Gastroesophageal sphincter (tissue), 3 donors: ENCODE data around the gene CD6.

Source experiments
- EP300 ChIP-seq: sonication (generic); formaldehyde crosslinking; IDR thresholded peaks from one replicate; pipeline ENCODE4 v1.6.1; 2017; ENCODE audit warnings: antibody characterized with exemption, mild to moderate bottlenecking
- POLR2AphosphoS5 ChIP-seq: sonication (generic); formaldehyde crosslinking; IDR thresholded peaks from one replicate; pipeline ENCODE4 v1.6.1; 2017; ENCODE audit warnings: antibody characterized with exemption
- TF ChIP-seq, protein P1 (sequence below), 4 experiments: fragments of 200-600 bp in 2 of 4; fragments of 450-650 bp in 2 of 4; sonication (generic) in 1 of 4; IDR thresholded peaks; one replicate each; pipeline ENCODE4 v1.5.1; 2017 to 2019; ENCODE audit warnings: antibody characterized with exemption in 4 of 4, mild to moderate bottlenecking in 2 of 4, moderate library complexity in 2 of 4

DNA sequence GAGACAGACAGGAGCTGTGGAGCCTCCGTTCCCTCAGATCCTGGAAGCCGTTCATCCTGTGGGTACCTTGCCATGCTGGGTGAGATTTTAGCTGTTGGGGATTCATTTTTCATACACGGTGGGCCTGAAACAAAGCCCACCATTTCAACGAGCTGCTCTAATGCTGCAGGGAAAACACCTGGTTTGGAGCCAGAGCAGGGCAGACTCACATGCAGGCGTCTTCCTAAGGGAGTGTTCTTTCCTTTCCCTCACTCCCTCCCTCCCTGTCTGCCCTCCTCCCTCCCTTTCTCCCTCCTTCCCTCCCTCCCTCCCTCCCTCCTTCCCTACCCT is 52.5 kb downstream of the CD6 start:
- TF ChIP-seq, protein P1, sequence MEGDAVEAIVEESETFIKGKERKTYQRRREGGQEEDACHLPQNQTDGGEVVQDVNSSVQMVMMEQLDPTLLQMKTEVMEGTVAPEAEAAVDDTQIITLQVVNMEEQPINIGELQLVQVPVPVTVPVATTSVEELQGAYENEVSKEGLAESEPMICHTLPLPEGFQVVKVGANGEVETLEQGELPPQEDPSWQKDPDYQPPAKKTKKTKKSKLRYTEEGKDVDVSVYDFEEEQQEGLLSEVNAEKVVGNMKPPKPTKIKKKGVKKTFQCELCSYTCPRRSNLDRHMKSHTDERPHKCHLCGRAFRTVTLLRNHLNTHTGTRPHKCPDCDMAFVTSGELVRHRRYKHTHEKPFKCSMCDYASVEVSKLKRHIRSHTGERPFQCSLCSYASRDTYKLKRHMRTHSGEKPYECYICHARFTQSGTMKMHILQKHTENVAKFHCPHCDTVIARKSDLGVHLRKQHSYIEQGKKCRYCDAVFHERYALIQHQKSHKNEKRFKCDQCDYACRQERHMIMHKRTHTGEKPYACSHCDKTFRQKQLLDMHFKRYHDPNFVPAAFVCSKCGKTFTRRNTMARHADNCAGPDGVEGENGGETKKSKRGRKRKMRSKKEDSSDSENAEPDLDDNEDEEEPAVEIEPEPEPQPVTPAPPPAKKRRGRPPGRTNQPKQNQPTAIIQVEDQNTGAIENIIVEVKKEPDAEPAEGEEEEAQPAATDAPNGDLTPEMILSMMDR (IDR thresholded peaks at IDR 0.05) = no peak
- TF ChIP-seq EP300 (no peak), POLR2AphosphoS5 (no peak)
